AG09319 (cell line): ENCODE data around the gene SAMMSON.

Experiments used
- DNase-seq: peaks from one replicate; pipeline ENCODE4 v3.0.0-alpha.2; 2010; ENCODE audit warnings: low read depth; ENCODE audit errors: extremely low read depth
- TF ChIP-seq, protein P1 (sequence below): IDR thresholded peaks from 2 replicates; pipeline ENCODE4 v1.5.1; 2011; ENCODE audit warnings: low read depth, mild to moderate bottlenecking, inconsistent platforms, low read length, moderate library complexity

Gene SAMMSON

DNA sequence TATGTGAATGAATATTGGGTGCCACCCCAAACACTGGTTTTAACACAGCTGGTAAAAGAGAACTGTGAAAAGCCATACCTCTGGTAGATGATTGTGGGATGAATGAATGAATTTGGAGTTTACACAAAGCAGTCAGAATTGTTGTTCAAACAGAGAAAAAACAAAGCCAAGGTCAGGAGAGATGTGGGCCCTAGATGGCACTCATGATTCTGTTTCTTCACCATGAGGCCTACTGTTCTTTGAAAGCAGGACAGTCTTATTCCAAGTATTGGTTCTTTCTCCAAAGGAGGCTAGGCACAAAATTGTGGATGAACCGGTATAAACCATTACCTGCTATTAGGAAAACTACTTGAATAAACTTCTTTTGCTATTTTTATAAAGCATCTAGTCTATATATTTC is 97.6 kb downstream of the SAMMSON start:
- no peak for DNase-seq
- TF ChIP-seq, protein P1, sequence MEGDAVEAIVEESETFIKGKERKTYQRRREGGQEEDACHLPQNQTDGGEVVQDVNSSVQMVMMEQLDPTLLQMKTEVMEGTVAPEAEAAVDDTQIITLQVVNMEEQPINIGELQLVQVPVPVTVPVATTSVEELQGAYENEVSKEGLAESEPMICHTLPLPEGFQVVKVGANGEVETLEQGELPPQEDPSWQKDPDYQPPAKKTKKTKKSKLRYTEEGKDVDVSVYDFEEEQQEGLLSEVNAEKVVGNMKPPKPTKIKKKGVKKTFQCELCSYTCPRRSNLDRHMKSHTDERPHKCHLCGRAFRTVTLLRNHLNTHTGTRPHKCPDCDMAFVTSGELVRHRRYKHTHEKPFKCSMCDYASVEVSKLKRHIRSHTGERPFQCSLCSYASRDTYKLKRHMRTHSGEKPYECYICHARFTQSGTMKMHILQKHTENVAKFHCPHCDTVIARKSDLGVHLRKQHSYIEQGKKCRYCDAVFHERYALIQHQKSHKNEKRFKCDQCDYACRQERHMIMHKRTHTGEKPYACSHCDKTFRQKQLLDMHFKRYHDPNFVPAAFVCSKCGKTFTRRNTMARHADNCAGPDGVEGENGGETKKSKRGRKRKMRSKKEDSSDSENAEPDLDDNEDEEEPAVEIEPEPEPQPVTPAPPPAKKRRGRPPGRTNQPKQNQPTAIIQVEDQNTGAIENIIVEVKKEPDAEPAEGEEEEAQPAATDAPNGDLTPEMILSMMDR: no peak

DNA sequence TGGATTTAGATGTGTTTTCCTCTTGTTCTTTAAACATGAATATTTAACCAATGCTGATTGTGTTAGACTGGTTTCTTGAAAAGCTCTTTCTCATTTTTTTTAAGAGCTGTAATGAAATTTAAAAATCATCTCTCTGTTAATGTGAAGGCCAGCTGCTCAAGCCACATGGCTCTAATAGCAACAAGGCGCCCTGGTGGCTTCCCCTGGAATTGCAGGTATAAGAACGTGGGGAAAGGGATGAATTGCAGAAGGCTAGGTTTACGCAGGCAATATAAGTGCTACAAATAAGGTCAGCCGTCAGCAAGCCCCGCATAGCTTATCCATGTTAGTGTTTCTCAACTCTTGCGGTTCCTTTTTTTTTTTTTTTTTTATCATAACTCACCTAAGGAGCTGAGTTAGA is 108.5 kb downstream of the SAMMSON start:
- TF ChIP-seq, protein P1: peak; percentile 40
- DNase-seq: no peak

DNA sequence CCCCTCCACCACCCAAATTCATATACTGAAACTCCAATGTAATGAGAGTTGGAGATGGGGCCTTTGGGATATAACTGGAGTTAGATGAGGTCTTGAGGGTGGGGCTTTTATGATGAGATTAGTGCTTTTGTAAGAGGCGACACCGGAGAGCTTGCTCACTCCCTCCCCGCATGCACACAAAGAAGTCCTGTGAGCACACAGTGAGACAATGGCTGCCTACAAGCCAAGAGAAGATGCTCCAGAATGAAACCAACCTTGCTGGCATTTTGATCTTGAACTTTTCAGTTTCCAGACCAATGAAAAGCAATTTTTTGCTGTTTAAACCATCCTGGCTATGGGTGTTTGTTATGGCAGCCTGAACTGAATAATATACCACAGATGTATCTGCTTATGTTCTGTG is 109.0 kb downstream of the SAMMSON start:
- TF ChIP-seq, protein P1: no peak
- no peak for DNase-seq

DNA sequence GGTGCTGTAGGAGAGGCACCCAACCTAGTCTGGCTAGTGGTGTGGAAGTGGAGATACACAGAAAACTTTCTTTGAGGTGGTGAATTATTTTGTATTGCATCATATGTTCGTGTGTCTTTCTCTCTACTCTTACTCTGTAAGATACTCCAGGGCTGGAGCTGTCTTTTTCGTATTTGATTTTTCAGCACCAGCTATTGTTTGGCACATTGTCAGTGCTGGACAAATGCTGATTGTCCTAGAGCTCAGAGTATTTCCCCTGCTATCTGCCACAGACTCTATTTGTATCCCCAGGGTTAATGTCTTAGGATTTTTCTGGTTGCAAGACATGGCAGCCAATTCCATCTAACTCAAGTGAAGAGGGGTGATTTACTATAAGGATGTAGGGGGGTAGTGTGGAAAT is 110.5 kb downstream of the SAMMSON start:
- TF ChIP-seq, protein P1: no peak
- DNase-seq: no peak

DNA sequence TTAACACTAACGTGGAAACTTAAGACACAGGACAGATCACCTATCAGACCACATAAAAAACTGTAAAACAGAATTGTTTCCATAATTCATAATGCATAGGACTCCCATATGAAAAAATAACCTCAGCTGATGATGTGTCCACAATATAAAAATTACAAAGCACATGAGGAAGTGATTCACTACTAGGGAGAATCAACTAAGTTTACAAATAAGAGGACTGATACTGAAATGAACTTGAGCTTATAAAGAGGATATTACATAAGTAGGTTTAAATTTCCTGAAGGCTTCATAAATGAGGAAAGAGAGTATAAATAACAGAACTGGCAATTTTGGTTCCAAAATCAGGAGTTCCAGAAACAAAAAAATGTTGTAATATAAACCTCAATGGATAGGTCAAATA is 111.9 kb downstream of the SAMMSON start:
- no peak for DNase-seq
- TF ChIP-seq, protein P1: no peak

DNA sequence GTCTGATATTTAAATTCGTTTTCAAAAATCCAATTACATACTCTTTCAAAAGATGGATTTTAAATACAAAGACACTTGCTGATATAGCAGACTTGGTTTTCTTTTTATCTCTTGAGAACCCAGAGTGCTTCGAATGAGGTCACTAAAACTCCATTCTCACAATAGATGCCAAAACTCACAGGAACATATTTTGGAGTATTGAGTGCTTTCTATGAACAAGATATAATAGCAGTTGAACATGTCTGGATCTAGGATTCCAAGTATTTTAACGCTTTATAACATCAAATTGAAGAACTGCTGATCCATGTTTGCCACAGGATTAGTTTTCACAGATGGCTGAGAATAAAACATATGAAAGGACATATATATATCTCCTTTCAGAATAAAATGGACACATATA is 113.2 kb downstream of the SAMMSON start:
- TF ChIP-seq, protein P1: no peak
- no peak for DNase-seq

DNA sequence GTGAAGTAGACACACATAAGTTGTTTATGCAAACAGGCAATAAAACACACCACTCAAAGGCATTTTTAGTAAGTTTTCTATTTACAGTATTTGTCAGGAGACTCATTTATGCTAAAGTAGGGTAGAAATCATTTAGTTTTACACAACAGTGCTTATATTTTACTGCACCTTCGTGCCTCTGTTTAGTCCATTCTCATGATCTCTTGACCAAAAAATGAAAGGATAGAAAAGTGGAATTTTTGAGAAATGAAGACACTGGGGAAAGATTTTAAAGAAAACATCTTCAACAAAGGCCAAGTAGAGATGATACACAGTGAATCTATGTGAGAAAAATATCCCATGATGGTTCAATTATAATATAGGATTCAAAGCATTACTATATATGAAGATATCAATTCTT is 114.9 kb downstream of the SAMMSON start:
- TF ChIP-seq, protein P1: no peak
- no peak for DNase-seq
